NCI-H748 (cell line): ENCODE measurements around the gene CYSRT1.

Experiments
- DNase-seq: peaks from one replicate; lab custom pipeline; 2025; ENCODE audit not compliant: unreplicated experiment; lab: John Stamatoyannopoulos, UW

The CYSRT1 gene

DNA sequence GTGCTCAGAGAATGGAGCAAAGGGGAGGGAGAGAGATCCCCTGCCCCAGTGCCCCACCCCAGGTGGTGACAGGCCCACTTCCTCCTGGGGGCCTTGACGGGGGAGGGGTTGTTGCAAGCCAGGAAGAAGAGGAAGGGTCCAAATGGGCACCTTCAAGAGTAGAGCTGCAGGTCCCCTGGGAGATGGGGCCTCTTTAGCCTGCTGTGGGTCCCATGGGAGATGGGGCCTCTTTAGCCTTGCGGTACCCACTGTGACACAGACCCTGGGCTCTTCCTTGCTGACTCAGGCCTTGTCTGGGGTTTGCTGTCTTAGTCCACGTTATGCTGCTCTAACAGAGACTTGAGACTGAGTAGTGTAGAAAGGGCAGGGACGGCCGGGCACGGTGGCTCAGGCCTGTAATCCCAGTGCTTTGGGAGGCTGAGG lies 43.0 kb downstream of the CYSRT1 start:
- no peak for DNase-seq

- no peak for DNase-seq
Observed at GRCh38 chr9:137268538-137269201, 43.7 kb downstream of the CYSRT1 start.

DNA sequence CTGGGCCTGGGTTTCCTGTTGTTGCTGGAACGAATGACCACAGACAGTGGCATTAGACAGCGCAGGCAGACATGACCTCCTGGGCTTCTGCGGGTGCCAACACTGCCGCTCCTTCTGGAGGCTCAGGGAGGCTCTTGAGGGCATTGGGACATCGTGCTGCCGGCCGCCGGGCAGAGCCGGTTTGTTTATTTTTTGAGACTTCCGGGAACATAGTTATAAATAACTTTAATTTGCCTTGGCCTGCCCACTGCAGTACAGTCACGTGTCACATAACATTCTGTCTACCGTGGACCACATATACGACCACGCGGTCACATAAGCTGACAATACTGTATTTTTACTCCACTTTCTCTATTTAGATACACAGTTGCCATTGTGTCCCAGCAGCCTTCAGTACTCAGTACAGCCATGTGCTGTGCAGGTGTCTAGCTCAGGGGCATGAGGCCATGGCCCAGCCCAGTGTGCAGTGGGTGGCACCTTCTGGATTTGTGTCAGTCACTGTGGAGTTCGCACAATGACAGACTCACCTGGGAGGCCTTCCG lies 44.3 kb downstream of the CYSRT1 start:
- no peak for DNase-seq

DNA sequence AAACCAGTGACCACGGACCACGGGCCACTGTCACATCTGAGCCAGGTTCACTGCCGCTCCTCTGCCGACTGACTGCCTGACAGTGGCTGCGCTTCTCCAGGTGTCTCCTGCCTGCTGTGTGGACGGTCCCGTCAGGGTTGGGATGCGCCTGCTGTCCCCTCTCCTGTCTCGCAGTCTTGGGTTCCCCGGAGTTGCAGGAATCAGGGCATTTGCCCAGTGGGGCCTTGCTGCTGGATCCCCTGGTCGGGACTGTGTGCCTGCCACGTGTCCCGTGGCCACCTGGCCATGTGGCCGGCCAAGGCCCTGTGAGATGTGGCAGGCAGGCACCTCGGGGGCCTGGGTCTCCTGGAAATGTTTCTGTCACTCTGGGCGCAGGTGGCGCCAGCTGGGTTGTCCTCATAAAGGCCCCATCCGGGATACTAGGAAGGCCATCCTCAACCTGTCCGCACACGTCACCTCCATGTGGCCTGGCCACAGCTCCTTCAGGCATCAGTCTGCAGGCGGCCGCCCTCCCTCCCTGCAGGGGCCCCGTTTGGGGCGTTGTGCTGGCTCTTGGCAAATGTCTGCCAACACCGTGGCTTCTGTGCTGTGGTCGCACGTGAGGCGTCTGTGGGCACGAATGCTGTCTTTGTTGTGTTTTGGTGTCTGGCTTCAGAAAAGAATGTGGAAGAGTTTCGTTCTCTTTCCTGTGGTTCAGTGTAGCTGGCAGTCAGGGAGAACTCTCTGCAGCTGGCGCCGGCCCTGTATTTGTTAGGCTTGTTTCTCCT lies 46.1 kb downstream of the CYSRT1 start:
- DNase-seq = no peak

DNA sequence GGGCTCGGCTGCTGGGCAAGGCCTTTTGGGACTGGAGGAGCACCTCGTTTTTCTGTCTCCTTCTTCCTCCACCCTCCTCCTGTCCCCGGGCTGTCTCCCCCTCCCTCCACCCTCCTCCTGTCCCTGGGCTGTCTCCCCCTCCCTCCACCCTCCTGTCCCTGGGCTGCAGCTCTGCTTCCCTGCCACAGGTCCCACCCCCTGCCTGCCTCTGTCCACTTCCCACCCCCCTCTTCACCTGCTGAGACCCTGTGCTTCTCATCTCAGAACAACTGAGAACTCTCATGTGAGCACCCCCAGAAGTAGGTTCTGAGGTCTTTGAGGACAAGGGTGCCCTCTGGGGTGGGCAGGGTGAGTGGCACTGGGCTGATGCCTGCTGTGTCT lies 46.7 kb downstream of the CYSRT1 start:
- no peak for DNase-seq

GRCh38 chr9:137272241-137273094 lies 47.5 kb downstream of the CYSRT1 start:
- no peak for DNase-seq

GRCh38 chr9:137273095-137273490 lies 48.1 kb downstream of the CYSRT1 start:
- DNase-seq = no peak

DNA sequence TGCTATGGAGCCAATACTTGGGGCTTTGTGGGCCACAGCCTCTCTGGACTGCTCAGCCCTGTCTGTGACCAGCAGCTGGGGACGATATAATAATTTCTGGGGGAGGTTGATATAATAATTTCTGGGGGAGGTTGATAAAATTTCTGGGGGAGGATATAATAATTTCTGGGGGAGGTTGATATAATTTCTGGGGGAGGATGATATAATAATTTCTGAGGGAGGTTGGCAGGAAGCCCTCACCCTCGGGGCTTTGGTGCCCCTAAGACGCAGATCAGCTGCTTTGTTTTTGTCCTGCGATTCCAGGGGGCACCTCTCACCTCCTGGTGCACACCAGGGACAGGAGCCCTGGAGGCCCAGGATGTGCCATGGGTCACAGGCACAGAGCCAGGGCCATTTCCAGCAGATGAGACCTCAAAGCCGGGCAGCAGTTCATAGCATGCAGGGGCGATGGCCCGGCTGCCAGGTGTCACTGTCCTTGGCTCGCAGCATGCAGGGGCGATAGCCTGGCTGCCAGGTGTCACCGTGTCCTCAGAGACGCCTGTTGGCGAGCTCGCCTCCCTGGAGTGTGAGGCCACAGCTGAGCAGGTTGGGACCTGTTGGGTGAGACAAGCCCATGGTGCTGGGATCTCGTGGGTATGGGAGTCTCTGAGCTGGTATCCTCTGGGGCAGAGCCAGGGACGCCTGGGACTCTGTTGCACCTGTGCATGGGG lies 48.8 kb downstream of the CYSRT1 start:
- DNase-seq = no peak

DNA sequence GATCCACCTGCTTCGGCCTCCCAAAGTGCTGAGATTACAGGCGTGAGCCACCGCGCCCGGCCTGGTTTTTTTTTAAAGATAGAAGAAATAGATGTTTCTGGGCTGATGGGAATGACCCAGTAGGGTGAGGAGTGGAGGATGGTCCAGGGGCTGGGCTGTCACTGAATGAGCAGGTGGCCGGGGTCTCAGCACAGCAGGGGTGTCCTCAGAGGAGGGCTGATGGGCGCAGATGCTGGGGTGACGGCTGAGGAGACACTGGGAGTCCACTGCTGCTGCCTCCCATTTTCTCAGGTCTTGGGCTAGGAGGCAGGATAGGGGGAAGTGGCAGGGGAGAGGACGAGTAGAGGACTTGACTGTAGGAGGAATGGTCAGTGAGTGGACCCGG lies 50.2 kb downstream of the CYSRT1 start:
- no peak for DNase-seq
